ENCODE measurements around the gene UPK1A.

DNA sequence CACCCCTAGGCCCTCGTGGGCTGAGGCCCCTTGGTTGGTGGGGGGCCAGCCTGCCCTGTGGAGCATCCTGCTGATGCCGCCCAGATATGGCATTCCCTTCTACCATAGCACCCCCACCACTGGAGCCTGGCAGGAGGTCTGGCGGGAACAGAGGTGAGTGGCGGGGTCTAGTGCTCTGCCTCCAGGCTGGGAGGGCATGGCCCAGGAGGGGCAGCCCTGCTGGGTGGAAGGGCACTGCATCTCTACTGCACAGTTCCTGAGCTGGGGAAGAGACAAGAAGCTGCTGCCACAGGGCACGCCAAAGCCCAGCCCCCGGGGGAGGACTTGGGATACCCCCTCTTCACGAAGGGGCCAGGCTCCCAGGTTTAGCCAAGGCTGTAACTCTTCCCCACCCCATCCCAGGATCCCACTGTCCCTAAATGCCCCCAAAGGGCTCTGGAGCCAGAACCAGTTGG is 49.1 kb downstream of the UPK1A start:
- TF ChIP-seq YY1 (IDR thresholded peaks at IDR 0.05; ENCODE audit: low read depth, low read length) (no peak), HCFC1 (IDR thresholded peaks at IDR 0.05; ENCODE audit: low read length) (no peak), EP300 (IDR thresholded peaks at IDR 0.05; ENCODE audit: borderline replicate concordance in 1 of 2, control insufficient read depth in 1 of 2, low read depth in 2 of 2, low read length in 2 of 2) (no peak), CHD2 (IDR thresholded peaks at IDR 0.05; ENCODE audit: borderline replicate concordance, low read depth, low read length) (no peak), ZNF274 (IDR thresholded peaks at IDR 0.05; ENCODE audit: insufficient read depth, insufficient read length) (no peak), POLR2AphosphoS5 (IDR thresholded peaks at IDR 0.05; ENCODE audit: low read length) (peak; percentile 63; the same call in 1 of the 2 replicates), EGR1 (IDR thresholded peaks at IDR 0.05; ENCODE audit: borderline replicate concordance in 1 of 2, low read depth in 2 of 2, low read length in 2 of 2) (no peak), EZH2 (IDR thresholded peaks at IDR 0.05; ENCODE audit: borderline replicate concordance, control insufficient read depth, low read depth, low read length) (no peak), CEBPB (IDR thresholded peaks at IDR 0.05; ENCODE audit: borderline replicate concordance in 1 of 2, low read depth in 2 of 2, low read length in 2 of 2) (no peak), TAF1 (IDR thresholded peaks at IDR 0.05; ENCODE audit: borderline replicate concordance, low read depth, low read length) (no peak)
- TF ChIP-seq, protein P1, sequence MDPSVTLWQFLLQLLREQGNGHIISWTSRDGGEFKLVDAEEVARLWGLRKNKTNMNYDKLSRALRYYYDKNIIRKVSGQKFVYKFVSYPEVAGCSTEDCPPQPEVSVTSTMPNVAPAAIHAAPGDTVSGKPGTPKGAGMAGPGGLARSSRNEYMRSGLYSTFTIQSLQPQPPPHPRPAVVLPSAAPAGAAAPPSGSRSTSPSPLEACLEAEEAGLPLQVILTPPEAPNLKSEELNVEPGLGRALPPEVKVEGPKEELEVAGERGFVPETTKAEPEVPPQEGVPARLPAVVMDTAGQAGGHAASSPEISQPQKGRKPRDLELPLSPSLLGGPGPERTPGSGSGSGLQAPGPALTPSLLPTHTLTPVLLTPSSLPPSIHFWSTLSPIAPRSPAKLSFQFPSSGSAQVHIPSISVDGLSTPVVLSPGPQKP (IDR thresholded peaks at IDR 0.05; ENCODE audit: low read depth, low read length), result no peak
